Fibroblast of lung (primary cell): ENCODE data around the gene KRT32.

Experiments used
- EZH2 ChIP-seq: IDR thresholded peaks from 2 replicates; pipeline ENCODE4 v1.5.1; 2012; ENCODE audit warnings: low read length, control low read depth, mild to moderate bottlenecking; ENCODE audit errors: missing control alignments
- TF ChIP-seq, protein P1 (sequence below), 2 donors: IDR thresholded peaks in 1 of 2; conservative IDR thresholded peaks in 1 of 2; 1 replicate in 1 of 2; 2 replicates in 1 of 2; pipeline ENCODE4 v1.5.1; 2011 to 2012; ENCODE audit warnings: low read length in 2 of 2, control low read depth in 1 of 2, inconsistent platforms in 1 of 2, low read depth in 1 of 2, mild to moderate bottlenecking in 1 of 2

DNA sequence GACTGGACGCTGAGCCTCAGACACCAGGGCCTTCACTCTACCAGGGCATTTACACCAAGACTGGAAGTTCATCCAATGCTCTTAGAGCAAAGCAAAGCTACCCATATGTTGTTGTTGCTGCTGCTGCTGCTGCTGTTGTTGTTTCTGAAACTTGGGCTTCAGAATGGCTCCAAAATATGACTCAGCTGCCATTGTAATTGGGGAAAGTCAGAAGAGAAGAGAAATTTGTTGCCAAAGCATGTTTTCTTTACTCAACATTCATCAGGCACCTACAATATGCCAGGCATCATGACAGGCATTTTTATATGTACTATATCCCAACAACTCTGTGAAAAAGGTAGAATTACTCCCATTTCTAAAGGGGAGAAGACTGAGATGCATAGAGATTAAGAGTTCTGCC lies 11.9 kb downstream of the KRT32 start:
- TF ChIP-seq, protein P1, sequence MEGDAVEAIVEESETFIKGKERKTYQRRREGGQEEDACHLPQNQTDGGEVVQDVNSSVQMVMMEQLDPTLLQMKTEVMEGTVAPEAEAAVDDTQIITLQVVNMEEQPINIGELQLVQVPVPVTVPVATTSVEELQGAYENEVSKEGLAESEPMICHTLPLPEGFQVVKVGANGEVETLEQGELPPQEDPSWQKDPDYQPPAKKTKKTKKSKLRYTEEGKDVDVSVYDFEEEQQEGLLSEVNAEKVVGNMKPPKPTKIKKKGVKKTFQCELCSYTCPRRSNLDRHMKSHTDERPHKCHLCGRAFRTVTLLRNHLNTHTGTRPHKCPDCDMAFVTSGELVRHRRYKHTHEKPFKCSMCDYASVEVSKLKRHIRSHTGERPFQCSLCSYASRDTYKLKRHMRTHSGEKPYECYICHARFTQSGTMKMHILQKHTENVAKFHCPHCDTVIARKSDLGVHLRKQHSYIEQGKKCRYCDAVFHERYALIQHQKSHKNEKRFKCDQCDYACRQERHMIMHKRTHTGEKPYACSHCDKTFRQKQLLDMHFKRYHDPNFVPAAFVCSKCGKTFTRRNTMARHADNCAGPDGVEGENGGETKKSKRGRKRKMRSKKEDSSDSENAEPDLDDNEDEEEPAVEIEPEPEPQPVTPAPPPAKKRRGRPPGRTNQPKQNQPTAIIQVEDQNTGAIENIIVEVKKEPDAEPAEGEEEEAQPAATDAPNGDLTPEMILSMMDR (conservative IDR thresholded peaks at IDR 0.05 in 1 of 2, IDR thresholded peaks at IDR 0.05 in 1 of 2; ENCODE audit: low read depth in 1 of 2, low read length in 2 of 2): no peak
- no peak for TF ChIP-seq EZH2
